Measurements from ENCODE around the gene GSDME. TPM values are rescaled to one million over a fixed set of nuclear protein-coding genes. Genes with fewer than 3 reads are reported as not detected.

The GSDME gene
- total and polyA plus RNA-seq, 2 of the 4 experiments (the other 2 are of a cell fraction): 75.2 to 78.7 TPM

DNA sequence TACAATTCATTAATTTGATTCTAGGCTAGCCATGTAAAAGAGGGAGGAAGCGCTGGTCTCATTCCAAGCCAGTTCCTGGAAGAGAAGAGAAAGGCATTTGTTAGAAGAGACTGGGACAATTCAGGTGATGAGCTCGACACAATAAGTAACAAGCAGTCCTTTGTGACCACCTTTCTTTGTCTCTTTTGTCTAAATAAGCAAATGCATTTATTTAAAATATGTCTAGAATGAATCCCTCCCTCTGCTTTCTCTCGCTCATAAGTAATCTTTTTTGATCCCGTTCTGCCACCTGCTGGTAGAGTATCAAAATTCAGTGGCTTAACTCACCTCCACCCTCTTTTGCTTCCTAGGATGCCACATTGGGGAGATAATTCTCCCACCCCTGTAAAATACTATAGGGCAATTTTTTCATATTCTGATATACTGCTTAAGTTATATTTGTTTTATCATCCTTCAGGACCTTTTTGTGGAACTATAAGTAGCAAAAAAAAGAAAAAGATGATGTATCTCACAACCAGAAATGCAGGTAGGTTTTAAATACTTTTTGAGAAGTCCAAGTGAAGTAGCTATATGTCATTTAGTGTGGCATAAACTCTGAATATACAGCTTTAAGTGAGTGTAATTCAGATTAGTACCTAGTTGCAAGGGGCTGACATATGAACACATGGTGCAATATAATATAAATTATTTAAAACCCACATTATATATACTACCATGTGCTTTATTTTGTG lies 91.5 kb downstream of the GSDME start:
- Histone ChIP-seq H2AK5ac (ENCODE audit: low read depth, low read length) (no peak overlapping the region), H3K27ac (ENCODE audit: insufficient read depth, low read length) (no peak overlapping the region), H2AK9ac (replicated peaks; ENCODE audit: low read depth, low read length, poor library complexity) (no peak overlapping the region), H3K36me3 (ENCODE audit: control insufficient read depth, insufficient read depth, low read length) (peaks cover 1% of the 10 kb centered on the region), H3K9me1 (ENCODE audit: insufficient read depth, low read length) (no peaks in the 10 kb centered on the region), H2BK120ac (ENCODE audit: low read depth, low read length) (no peak overlapping the region), H3K4me3 (ENCODE audit: insufficient read depth, low read depth, low read length) (no peak overlapping the region), H2BK15ac (ENCODE audit: low read depth, low read length) (no peak overlapping the region), H3K4me2 (ENCODE audit: low read depth, low read length) (no peak overlapping the region), H4K91ac (ENCODE audit: insufficient read depth, low read depth, low read length) (no peak overlapping the region), H3K79me1 (ENCODE audit: low read depth in 1 of 2, low read length in 2 of 2) (no peaks in the 10 kb centered on the region), H3K27me3 (ENCODE audit: control insufficient read depth, insufficient read depth, low read length) (no peaks in the 10 kb centered on the region), H3K18ac (ENCODE audit: low read depth, low read length) (no peak overlapping the region), H3K9ac (ENCODE audit: low read depth, low read length) (no peak overlapping the region), H2BK20ac (ENCODE audit: low read depth, low read length) (no peak overlapping the region), H2BK5ac (ENCODE audit: low read depth, low read length, poor library complexity, severe bottlenecking) (no peak overlapping the region), H4K8ac (ENCODE audit: low read depth in 2 of 2, low read length in 2 of 2) (no peak overlapping the region), H3K9me3 (ENCODE audit: control insufficient read depth, insufficient read depth, low read length) (no peaks in the 10 kb centered on the region), H3K14ac (replicated peaks; ENCODE audit: low read depth, low read length) (no peak overlapping the region), H3K56ac (ENCODE audit: extremely low read depth, insufficient read depth, low read length) (no peak overlapping the region), H3K4ac (ENCODE audit: low read depth, low read length) (no peak overlapping the region), H2AFZ (replicated peaks; ENCODE audit: low read length, poor library complexity) (no peak overlapping the region), H4K5ac (ENCODE audit: low read depth, low read length) (no peak overlapping the region), H3K23ac (ENCODE audit: low read depth, low read length) (no peak overlapping the region), H3K4me1 (ENCODE audit: control insufficient read depth, insufficient read depth, low read length) (peaks cover 3% of the 10 kb centered on the region), H4K20me1 (ENCODE audit: insufficient read depth, low read length) (no peaks in the 10 kb centered on the region)
- CTCF ChIA-PET: interaction anchor here (0.6 to 1.0 kb wide), 2 partner anchors 91 to 240 kb away, joined by 3 to 5 read pairs; no protein-coding TSS in a partner anchor
- dilution Hi-C loops (cut with HindIII; ENCODE audit: low sequenced_read_pairs, unreplicated experiment): no loop called here
- no CpG with 5 or more reads among the region's 4 CpGs for WGBS, 2 experiments (ENCODE audit: extremely low coverage in 2 of 2, insufficient read length in 1 of 2)
- ATAC-seq (ENCODE audit: low read depth): peak; percentile 70
- POLR2A ChIA-PET (ENCODE audit: unreplicated experiment): no interaction called here
- no TSS peak for BruUV-seq (replicated peaks)
- DNase-seq: peak; percentile 58
- in situ Hi-C loops (cut with MboI; ENCODE audit: low sequenced_read_pairs): loop anchor here (10.0 to 25.0 kb wide), 5 partner anchors 91 to 1103 kb away; partner anchors contain the start of gene PALS2
- TF ChIP-seq CTCF (conservative IDR thresholded peaks at IDR 0.05; ENCODE audit: low read depth, low read length) (peak; percentile 74), SMC3 (IDR thresholded peaks at IDR 0.05; ENCODE audit: low read depth, low read length) (peak; percentile 65), MAZ (IDR thresholded peaks at IDR 0.05; ENCODE audit: borderline replicate concordance, low read depth, low read length) (no peak), RFX5 (IDR thresholded peaks at IDR 0.05; ENCODE audit: low read depth, low read length) (no peak), CHD1 (IDR thresholded peaks at IDR 0.05; ENCODE audit: low read depth, low read length) (no peak), RAD21 (IDR thresholded peaks at IDR 0.05; ENCODE audit: low read length) (peak; percentile 74), ELK1 (IDR thresholded peaks at IDR 0.05; ENCODE audit: borderline replicate concordance, low read depth, low read length) (no peak)
- intact Hi-C loops (cut with micrococcal nuclease): loop anchor here (1.0 to 10.0 kb wide), 6 partner anchors 89 to 1094 kb away; partner anchors contain the start of gene STK31
